IMR-90 (cell line): Measurements from ENCODE around the gene SASH1. TPM values are rescaled to one million over a fixed set of nuclear protein-coding genes. Genes with fewer than 3 reads are reported as not detected.
A peak's percentile ranks its signal among the peaks of the same experiment; 100 is the strongest.

ENCODE experiments used
- ATAC-seq: fragments of 200-7000 bp; cut with Tn5 transposase; 2 replicates; pipeline ENCODE4 v1.9.1; 2020; ENCODE audit warnings: low read depth, mild to moderate bottlenecking, moderate library complexity
- BruUV-seq: library from RNA; stranded (reverse); fragments of 400-500 nt; replicated peaks from 2 replicates; lab custom pipeline; 2021; lab: Mats Ljungman, UMichigan
- CTCF ChIA-PET: fragments of 300-600 bp; formaldehyde crosslinking; extraction: SDS; loops from one replicate; lab custom pipeline; 2021; ENCODE audit warnings: antibody characterized with exemption; lab: Yijun Ruan, JAX
- POLR2A ChIA-PET: fragments of 300-600 bp; sonication (Branson Sonifier 250); formaldehyde crosslinking; loops from one replicate; lab custom pipeline; 2022; ENCODE audit warnings: antibody characterized with exemption; ENCODE audit not compliant: unreplicated experiment; lab: Charles Lee
- DNase-seq: peaks from one replicate; pipeline ENCODE4 v3.0.0; 2013
- H2AFZ ChIP-seq: replicated peaks from 2 replicates; pipeline ENCODE3; 2013; ENCODE audit warnings: low read length, mild to moderate bottlenecking; ENCODE audit not compliant: poor library complexity
- H2AK5ac ChIP-seq: 2 replicates; pipeline ENCODE4 v1.6.1; 2013; ENCODE audit warnings: low read depth, low read length, inconsistent platforms
- H2AK9ac ChIP-seq: replicated peaks from 2 replicates; pipeline ENCODE3; 2013; ENCODE audit warnings: mild to moderate bottlenecking, low read depth, low read length, moderate library complexity; ENCODE audit not compliant: poor library complexity
- H2BK120ac ChIP-seq: 2 replicates; pipeline ENCODE4 v1.6.1; 2013; ENCODE audit warnings: low read depth, low read length, inconsistent platforms
- H2BK15ac ChIP-seq: 3 replicates; pipeline ENCODE4 v1.6.1; 2013; ENCODE audit warnings: low read depth, low read length, inconsistent platforms
- H2BK20ac ChIP-seq: 2 replicates; pipeline ENCODE4 v1.6.1; 2013; ENCODE audit warnings: low read depth, mild to moderate bottlenecking, inconsistent platforms, low read length, moderate library complexity
- H2BK5ac ChIP-seq: 2 replicates; pipeline ENCODE4 v1.6.1; 2013; ENCODE audit warnings: mild to moderate bottlenecking, low read depth, low read length, inconsistent platforms; ENCODE audit not compliant: poor library complexity, severe bottlenecking
- H3K14ac ChIP-seq: replicated peaks from 2 replicates; pipeline ENCODE4 v1.6.1; 2013; ENCODE audit warnings: low read depth, low read length, inconsistent platforms
- H3K18ac ChIP-seq: 2 replicates; pipeline ENCODE4 v1.6.1; 2013; ENCODE audit warnings: low read depth, low read length, control low read depth
- H3K23ac ChIP-seq: 2 replicates; pipeline ENCODE4 v1.6.1; 2013; ENCODE audit warnings: low read depth, low read length, inconsistent platforms
- H3K27ac ChIP-seq: 2 replicates; pipeline ENCODE4 v1.5.1; 2013; ENCODE audit warnings: mild to moderate bottlenecking, control low read depth, low read length; ENCODE audit not compliant: insufficient read depth
- H3K27me3 ChIP-seq: 2 replicates; pipeline ENCODE4 v1.6.1; 2013; ENCODE audit warnings: low read length; ENCODE audit not compliant: control insufficient read depth, insufficient read depth
- H3K36me3 ChIP-seq: 2 replicates; pipeline ENCODE4 v1.6.1; 2013; ENCODE audit warnings: low read length, mixed read lengths; ENCODE audit not compliant: control insufficient read depth, insufficient read depth
- H3K4ac ChIP-seq: 2 replicates; pipeline ENCODE4 v1.6.1; 2013; ENCODE audit warnings: low read depth, low read length, inconsistent platforms
- H3K4me1 ChIP-seq: 2 replicates; pipeline ENCODE4 v1.6.1; 2013; ENCODE audit warnings: low read length, mixed read lengths; ENCODE audit not compliant: control insufficient read depth, insufficient read depth
- H3K4me2 ChIP-seq: 2 replicates; pipeline ENCODE4 v1.6.1; 2013; ENCODE audit warnings: low read depth, mild to moderate bottlenecking, control low read depth, low read length, moderate library complexity
- H3K4me3 ChIP-seq: 2 replicates; pipeline ENCODE4 v1.5.1; 2013; ENCODE audit warnings: low read depth, mild to moderate bottlenecking, control low read depth, low read length, moderate library complexity; ENCODE audit not compliant: insufficient read depth
- H3K56ac ChIP-seq: 2 replicates; pipeline ENCODE4 v1.6.1; 2013; ENCODE audit warnings: low read length, inconsistent platforms; ENCODE audit not compliant: insufficient read depth; ENCODE audit errors: extremely low read depth
- H3K79me1 ChIP-seq, 2 experiments: 2 replicates each; pipeline ENCODE4 v1.6.1; 2013; ENCODE audit warnings: low read length in 2 of 2, inconsistent platforms in 1 of 2, low read depth in 1 of 2
- H3K9ac ChIP-seq: 2 replicates; pipeline ENCODE4 v1.6.1; 2013; ENCODE audit warnings: low read depth, low read length, control low read depth
- H3K9me1 ChIP-seq: 2 replicates; pipeline ENCODE4 v1.6.1; 2013; ENCODE audit warnings: low read length, inconsistent platforms; ENCODE audit not compliant: insufficient read depth
- H3K9me3 ChIP-seq: 2 replicates; pipeline ENCODE4 v1.6.1; 2013; ENCODE audit warnings: low read length; ENCODE audit not compliant: control insufficient read depth, insufficient read depth
- H4K20me1 ChIP-seq: 2 replicates; pipeline ENCODE4 v1.6.1; 2013; ENCODE audit warnings: low read length, inconsistent platforms; ENCODE audit not compliant: insufficient read depth
- H4K5ac ChIP-seq: 2 replicates; pipeline ENCODE4 v1.6.1; 2013; ENCODE audit warnings: mild to moderate bottlenecking, low read depth, low read length, control low read depth
- H4K8ac ChIP-seq, 2 experiments: 2 replicates each; pipeline ENCODE4 v1.6.1; 2013; ENCODE audit warnings: low read depth in 2 of 2, low read length in 2 of 2, control low read depth in 1 of 2, inconsistent platforms in 1 of 2
- H4K91ac ChIP-seq: 2 replicates; pipeline ENCODE4 v1.6.1; 2013; ENCODE audit warnings: low read depth, low read length, inconsistent platforms; ENCODE audit not compliant: insufficient read depth
- CEBPB ChIP-seq: IDR thresholded peaks from 2 replicates; pipeline ENCODE4 v1.6.1; 2012; ENCODE audit warnings: low read depth, low read length, improper control_type of control experiment
- CHD1 ChIP-seq: IDR thresholded peaks from 2 replicates; pipeline ENCODE4 v1.6.1; 2012; ENCODE audit warnings: low read depth, low read length, improper control_type of control experiment
- MAFK ChIP-seq: IDR thresholded peaks from 2 replicates; pipeline ENCODE4 v1.6.1; 2012; ENCODE audit warnings: low read depth, low read length, improper control_type of control experiment
- MAZ ChIP-seq: IDR thresholded peaks from 2 replicates; pipeline ENCODE4 v1.6.1; 2012; ENCODE audit warnings: low read depth, mild to moderate bottlenecking, low read length, improper control_type of control experiment, moderate library complexity, borderline replicate concordance
- MXI1 ChIP-seq: IDR thresholded peaks from 2 replicates; pipeline ENCODE4 v1.6.1; 2012; ENCODE audit warnings: low read depth, mild to moderate bottlenecking, low read length, moderate library complexity, borderline replicate concordance
- RCOR1 ChIP-seq: IDR thresholded peaks from 2 replicates; pipeline ENCODE4 v1.6.1; 2012; ENCODE audit warnings: mild to moderate bottlenecking, low read length, improper control_type of control experiment; ENCODE audit not compliant: insufficient replicate concordance
- RFX5 ChIP-seq: IDR thresholded peaks from 2 replicates; pipeline ENCODE4 v1.8.0; 2012; ENCODE audit warnings: low read depth, mild to moderate bottlenecking, low read length, moderate library complexity
- WGBS, 2 experiments: methylation state at CpG; one replicate each; pipeline versions ENCODE4 v1.1.5 to v1.1.7; 2013; ENCODE audit warnings: missing lambda C conversion rate in 2 of 2; ENCODE audit not compliant: insufficient read length in 1 of 2; ENCODE audit errors: extremely low coverage in 2 of 2; 5-methylcytosine and 5-hydroxymethylcytosine counted together
- dilution Hi-C: fragments of 300-500 bp; cut with HindIII; formaldehyde crosslinking; loops from one replicate; pipeline ENCODE4 v1.14.3; 2018; ENCODE audit warnings: low sequenced_read_pairs; ENCODE audit not compliant: unreplicated experiment
- in situ Hi-C: fragments of 300-500 bp; cut with MboI; formaldehyde crosslinking; loops from 3 replicates; pipeline ENCODE4 v1.14.3; 2019; ENCODE audit warnings: low sequenced_read_pairs, inconsistent platforms, mixed read lengths
- intact Hi-C: fragments of 100-400 bp; cut with micrococcal nuclease; formaldehyde crosslinking; loops from 2 replicates; pipeline ENCODE4 v1.10.0; 2022
- polyA plus RNA-seq, 3 experiments: library from polyadenylated mRNA; depleted of rRNA; stranded (reverse); fragments of >200 nt; gene quantifications; 2 replicates each; pipeline ENCODE4 v1.2.3, GENCODE V29; 2012; ENCODE audit warnings: low replicate concordance in 1 of 3
- total RNA-seq: library from RNA; depleted of rRNA; stranded (reverse); fragments of >200 nt; gene quantifications from 2 replicates; pipeline ENCODE4 v1.2.3, GENCODE V29; 2012
- TF ChIP-seq, protein P1 (sequence below): conservative IDR thresholded peaks from 2 replicates; pipeline ENCODE4 v1.5.1; 2012; ENCODE audit warnings: mild to moderate bottlenecking, low read depth, low read length, improper control_type of control experiment

SASH1 gene
- total and polyA plus RNA-seq, 2 of the 4 experiments (the other 2 are of a cell fraction) = 11.6 to 16.5 TPM

DNA sequence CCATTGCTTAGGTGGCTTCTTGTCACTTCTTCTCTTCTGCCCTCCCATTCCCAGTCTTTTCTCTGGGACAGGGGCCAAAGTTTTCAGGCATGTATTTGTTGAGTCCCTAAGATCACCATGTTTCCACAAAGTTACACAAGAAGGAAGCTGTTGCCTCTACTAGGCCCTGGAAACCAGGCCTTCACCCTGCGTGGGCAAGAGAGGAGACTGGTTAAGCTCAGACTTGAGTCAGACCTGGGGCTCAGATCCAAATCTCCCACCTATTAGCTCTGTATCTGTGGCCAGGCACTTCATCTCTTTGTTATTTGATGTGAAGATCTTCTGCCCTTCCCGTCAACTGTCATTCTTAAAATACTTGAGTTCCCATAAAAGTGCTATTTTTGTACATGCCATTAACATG is 154.6 kb downstream of the SASH1 start:
- H4K91ac ChIP-seq = no peak overlapping the region
- intact Hi-C loops (no loop called here), dilution Hi-C loops (no loop called here), in situ Hi-C loops (no loop called here)
- ChIA-PET POLR2A (no interaction called here), CTCF (interaction anchor here (0.5 to 1.6 kb wide), 2 partner anchors 27 to 42 kb away, joined by 3 to 4 read pairs; no protein-coding TSS in a partner anchor)
- no peak overlapping the region for H2BK120ac ChIP-seq
- H2BK5ac ChIP-seq = peak overlapping the region; percentile 17
- no CpG with 5 or more reads among the region's 2 CpGs for WGBS, 2 experiments
- no peak overlapping the region for H4K8ac ChIP-seq
- H3K36me3 ChIP-seq = 0 out of 2 replicates have a peak, but pooled peaks cover 1% of the 10 kb centered on the region
- H3K79me1 ChIP-seq = peaks cover 11 to 59% of the 10 kb centered on the region in 2 experiments; a peak in 3 of 4 replicates
- ATAC-seq = peak; percentile 37; the same call in 1 of the 2 replicates
- TF ChIP-seq, protein P1, sequence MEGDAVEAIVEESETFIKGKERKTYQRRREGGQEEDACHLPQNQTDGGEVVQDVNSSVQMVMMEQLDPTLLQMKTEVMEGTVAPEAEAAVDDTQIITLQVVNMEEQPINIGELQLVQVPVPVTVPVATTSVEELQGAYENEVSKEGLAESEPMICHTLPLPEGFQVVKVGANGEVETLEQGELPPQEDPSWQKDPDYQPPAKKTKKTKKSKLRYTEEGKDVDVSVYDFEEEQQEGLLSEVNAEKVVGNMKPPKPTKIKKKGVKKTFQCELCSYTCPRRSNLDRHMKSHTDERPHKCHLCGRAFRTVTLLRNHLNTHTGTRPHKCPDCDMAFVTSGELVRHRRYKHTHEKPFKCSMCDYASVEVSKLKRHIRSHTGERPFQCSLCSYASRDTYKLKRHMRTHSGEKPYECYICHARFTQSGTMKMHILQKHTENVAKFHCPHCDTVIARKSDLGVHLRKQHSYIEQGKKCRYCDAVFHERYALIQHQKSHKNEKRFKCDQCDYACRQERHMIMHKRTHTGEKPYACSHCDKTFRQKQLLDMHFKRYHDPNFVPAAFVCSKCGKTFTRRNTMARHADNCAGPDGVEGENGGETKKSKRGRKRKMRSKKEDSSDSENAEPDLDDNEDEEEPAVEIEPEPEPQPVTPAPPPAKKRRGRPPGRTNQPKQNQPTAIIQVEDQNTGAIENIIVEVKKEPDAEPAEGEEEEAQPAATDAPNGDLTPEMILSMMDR = no peak
- TF ChIP-seq CHD1 (no peak), CEBPB (peak; percentile 55), RFX5 (no peak), MAFK (no peak), MXI1 (no peak), RCOR1 (no peak), MAZ (no peak)
- H3K9ac ChIP-seq = no peak overlapping the region
- H3K18ac ChIP-seq = no peak overlapping the region
- no peak overlapping the region for H3K14ac ChIP-seq
- no peak overlapping the region for H2AK9ac ChIP-seq
- H3K56ac ChIP-seq = no peak overlapping the region
- H3K27me3 ChIP-seq = no peaks in the 10 kb centered on the region
- H3K4me2 ChIP-seq = no peak overlapping the region
- no peaks in the 10 kb centered on the region for H3K9me3 ChIP-seq
- BruUV-seq = no TSS peak
- peaks cover 3% of the 10 kb centered on the region; the same call in 1 of the 2 replicates for H3K9me1 ChIP-seq
- H2AFZ ChIP-seq = peak overlapping the region; percentile 3
- 0 out of 3 replicates have a peak overlapping the region, but pooled peaks have one; percentile 9 for H2BK15ac ChIP-seq
- peak; percentile 75 for DNase-seq
- no peaks in the 10 kb centered on the region for H4K20me1 ChIP-seq
- H3K4me1 ChIP-seq = peaks cover 7% of the 10 kb centered on the region
- H4K5ac ChIP-seq = 0 out of 2 replicates have a peak overlapping the region, but pooled peaks have one; percentile 3
- H2AK5ac ChIP-seq = peak overlapping the region; percentile 6; the same call in 1 of the 2 replicates
- H3K4ac ChIP-seq = no peak overlapping the region
- H3K27ac ChIP-seq = no peak overlapping the region
- H2BK20ac ChIP-seq = no peak overlapping the region
- no peak overlapping the region for H3K4me3 ChIP-seq
- no peak overlapping the region; the same call in 1 of the 2 replicates for H3K23ac ChIP-seq
